ENCODE measurements around the gene GPC3. TPM values are rescaled to one million over a fixed set of nuclear protein-coding genes. Genes with fewer than 3 reads are reported as not detected.

The GPC3 gene
- total RNA-seq, 4 donors from 2014 or later, result 4.9 to 10.9 (median 9.2) TPM

DNA sequence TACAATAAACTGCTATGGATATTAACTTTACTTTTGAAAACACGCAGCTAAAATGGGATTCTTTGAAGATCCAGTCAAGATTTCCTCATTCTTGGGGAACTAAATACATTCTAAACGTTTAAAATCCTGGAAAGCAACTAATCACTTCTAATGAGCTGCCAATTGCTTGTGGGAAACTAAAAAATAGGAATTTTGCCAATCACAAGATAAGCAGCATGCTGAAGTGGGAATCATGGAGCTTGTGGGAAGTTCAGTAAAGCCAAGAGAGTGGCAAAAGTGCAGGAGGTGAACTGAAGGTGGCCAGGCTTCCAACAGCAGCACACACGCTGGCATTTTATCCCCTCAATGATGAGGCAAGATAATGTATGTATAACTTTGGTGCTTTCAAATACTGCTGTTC is 133.0 kb downstream of the GPC3 start:
- Histone ChIP-seq H3K27me3 (no peaks in the 10 kb centered on the region), H3K9me3 (no peaks in the 10 kb centered on the region), H3K4me3 (no peak overlapping the region), H3K4me1 (no peaks in the 10 kb centered on the region), H3K36me3 (no peaks in the 10 kb centered on the region), H3K27ac (no peak overlapping the region)
- no peak for TF ChIP-seq POLR2A (IDR thresholded peaks at IDR 0.05)
- 32% methylated on average over 3 of the region's 3 CpGs for WGBS
- DNase-seq (ENCODE audit: low spot score in 2 of 2), result no peak

DNA sequence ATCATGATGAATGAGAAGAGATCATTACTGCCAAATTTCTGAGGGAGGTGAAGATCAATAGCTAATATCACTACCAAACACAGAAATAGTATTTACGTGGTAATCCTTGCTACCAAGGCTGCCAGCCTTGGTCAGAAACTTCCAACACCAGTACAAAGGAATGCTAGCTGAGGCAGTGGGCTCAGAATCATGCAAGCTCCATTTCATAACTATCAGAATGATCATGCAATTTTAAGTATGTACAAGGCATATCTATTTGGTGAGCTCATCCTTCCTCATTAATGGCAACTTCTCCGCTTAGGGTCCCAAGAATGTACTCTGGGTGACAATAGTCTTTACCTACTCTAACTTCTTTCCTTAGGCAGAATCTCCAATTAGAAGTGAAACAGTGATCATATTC is 135.0 kb downstream of the GPC3 start:
- TF ChIP-seq POLR2A (IDR thresholded peaks at IDR 0.05) (no peak), POLR2AphosphoS5 (IDR thresholded peaks at IDR 0.05) (no peak)
- Histone ChIP-seq H3K27me3 (no peaks in the 10 kb centered on the region), H3K27ac (no peak overlapping the region), H3K36me3 (no peaks in the 10 kb centered on the region), H3K4me3 (no peak overlapping the region), H3K4me1 (no peaks in the 10 kb centered on the region), H3K9me3 (no peaks in the 10 kb centered on the region)
- DNase-seq (ENCODE audit: low spot score in 2 of 2), result no peak
- WGBS, result 73% methylated on average over 2 of the region's 2 CpGs

DNA sequence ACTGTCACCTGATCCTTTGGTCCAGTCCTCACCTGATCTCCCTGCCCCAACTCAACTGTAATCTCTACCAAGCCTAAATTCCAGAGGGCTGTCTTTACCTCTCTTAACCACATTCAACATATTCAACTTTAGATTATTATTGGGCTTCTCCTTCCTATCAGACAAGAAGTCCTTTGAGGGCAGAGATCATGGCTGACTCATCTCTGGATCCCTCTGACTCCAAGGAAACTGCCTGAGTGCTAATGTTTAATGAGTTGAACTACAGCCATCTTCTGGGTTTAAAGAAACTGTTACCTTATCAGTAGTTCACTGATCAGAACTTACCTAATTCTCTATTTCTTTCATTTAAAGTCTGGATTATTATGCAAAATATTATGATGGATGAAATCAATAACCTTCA is 135.7 kb downstream of the GPC3 start:
- TF ChIP-seq POLR2AphosphoS5 (IDR thresholded peaks at IDR 0.05) (no peak), POLR2A (IDR thresholded peaks at IDR 0.05) (no peak), EP300 (IDR thresholded peaks at IDR 0.05) (no peak)
- TF ChIP-seq, protein P1, sequence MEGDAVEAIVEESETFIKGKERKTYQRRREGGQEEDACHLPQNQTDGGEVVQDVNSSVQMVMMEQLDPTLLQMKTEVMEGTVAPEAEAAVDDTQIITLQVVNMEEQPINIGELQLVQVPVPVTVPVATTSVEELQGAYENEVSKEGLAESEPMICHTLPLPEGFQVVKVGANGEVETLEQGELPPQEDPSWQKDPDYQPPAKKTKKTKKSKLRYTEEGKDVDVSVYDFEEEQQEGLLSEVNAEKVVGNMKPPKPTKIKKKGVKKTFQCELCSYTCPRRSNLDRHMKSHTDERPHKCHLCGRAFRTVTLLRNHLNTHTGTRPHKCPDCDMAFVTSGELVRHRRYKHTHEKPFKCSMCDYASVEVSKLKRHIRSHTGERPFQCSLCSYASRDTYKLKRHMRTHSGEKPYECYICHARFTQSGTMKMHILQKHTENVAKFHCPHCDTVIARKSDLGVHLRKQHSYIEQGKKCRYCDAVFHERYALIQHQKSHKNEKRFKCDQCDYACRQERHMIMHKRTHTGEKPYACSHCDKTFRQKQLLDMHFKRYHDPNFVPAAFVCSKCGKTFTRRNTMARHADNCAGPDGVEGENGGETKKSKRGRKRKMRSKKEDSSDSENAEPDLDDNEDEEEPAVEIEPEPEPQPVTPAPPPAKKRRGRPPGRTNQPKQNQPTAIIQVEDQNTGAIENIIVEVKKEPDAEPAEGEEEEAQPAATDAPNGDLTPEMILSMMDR (IDR thresholded peaks at IDR 0.05), result no peak
- DNase-seq (ENCODE audit: low spot score in 2 of 2), result no peak
- H3K9me3 ChIP-seq, result no peaks in the 10 kb centered on the region
- no peak overlapping the region for H3K27ac ChIP-seq
- no peaks in the 10 kb centered on the region for H3K4me1 ChIP-seq
- H3K27me3 ChIP-seq, result no peaks in the 10 kb centered on the region
- H3K36me3 ChIP-seq, result no peaks in the 10 kb centered on the region
- no peak overlapping the region for H3K4me3 ChIP-seq

DNA sequence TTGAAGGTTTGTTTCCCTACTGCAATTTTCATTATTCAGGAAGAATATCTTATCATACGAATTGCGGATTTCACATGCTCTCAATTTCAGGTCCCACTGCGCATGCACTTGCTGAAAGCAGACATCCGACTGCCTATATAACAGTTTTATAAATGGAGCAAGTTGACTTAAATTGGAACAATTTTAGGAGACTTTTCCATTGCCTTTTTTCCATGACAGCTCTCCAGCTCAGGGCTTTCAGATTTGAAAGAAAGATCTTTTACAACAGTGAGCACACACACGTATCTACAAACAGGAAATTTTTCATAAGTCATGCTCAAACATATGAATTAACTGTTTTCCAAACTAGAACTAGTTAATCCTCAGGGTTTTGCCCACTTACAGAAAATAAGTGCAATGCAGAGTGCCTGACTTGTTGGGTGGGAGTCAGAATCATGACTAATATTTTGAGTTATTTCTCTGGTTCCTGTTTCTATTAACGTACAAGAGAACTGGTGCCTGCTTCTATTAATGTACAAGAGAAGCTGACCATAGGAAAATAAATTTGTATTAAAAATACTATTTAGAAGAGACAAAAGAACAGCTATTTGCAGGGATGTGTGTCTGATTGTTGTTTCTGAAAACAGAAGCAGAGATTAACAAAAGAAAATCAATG is 137.9 kb downstream of the GPC3 start:
- Histone ChIP-seq H3K4me1 (no peaks in the 10 kb centered on the region), H3K4me3 (no peak overlapping the region), H3K27me3 (no peaks in the 10 kb centered on the region), H3K36me3 (no peaks in the 10 kb centered on the region), H3K9me3 (no peaks in the 10 kb centered on the region), H3K27ac (no peak overlapping the region)
- 77% methylated on average over 6 of the region's 6 CpGs for WGBS
- DNase-seq (ENCODE audit: low spot score in 2 of 2), result no peak
- TF ChIP-seq, protein P1 (IDR thresholded peaks at IDR 0.05), result no peak

DNA sequence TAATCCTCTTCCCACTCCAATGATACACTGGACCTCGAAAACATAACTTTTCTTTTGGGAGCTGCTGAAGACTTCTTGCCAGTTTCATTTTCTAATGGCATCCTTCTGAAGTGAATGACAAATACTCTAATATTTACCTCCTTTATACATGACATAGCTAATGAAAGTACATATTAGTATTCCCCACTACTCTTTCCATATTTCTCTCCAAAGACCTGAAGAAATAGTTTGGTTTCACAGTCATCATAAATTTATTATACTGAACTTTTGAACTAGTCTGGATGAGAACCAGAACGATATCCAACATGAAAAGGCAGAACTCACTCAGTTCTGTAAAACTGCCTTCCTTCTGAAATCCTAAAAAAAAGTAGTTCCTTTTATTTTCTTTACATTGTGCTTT is 139.1 kb downstream of the GPC3 start:
- DNase-seq (ENCODE audit: low spot score in 2 of 2), result no peak
- Histone ChIP-seq H3K4me3 (no peak overlapping the region), H3K27me3 (no peaks in the 10 kb centered on the region), H3K4me1 (no peaks in the 10 kb centered on the region), H3K36me3 (no peaks in the 10 kb centered on the region), H3K9me3 (no peaks in the 10 kb centered on the region), H3K27ac (no peak overlapping the region)
- 24% methylated on average over 2 of the region's 2 CpGs for WGBS
- TF ChIP-seq POLR2AphosphoS5 (IDR thresholded peaks at IDR 0.05) (no peak), EP300 (IDR thresholded peaks at IDR 0.05) (no peak), POLR2A (IDR thresholded peaks at IDR 0.05) (no peak)
- TF ChIP-seq, protein P1 (IDR thresholded peaks at IDR 0.05), result no peak

DNA sequence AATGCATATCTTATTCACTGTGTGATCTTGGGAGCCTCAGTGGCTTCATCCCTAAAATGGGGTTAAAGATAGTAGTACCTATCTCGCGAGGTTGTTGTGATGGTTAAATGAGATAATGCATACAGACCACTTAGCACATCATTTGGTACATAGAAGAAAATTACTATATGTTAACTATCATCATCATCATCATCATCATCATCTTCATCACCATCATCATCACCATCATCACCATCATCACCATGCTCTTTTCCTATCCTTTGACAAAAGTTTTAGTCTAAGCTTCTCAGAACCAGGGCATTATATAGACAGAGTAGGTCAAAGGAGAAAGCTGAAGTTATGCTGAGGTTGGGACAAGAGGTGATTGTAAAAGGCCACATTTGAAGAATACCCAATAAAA is 145.0 kb downstream of the GPC3 start:
- no peak overlapping the region for H3K27ac ChIP-seq
- H3K27me3 ChIP-seq, result no peaks in the 10 kb centered on the region
- no peak overlapping the region for H3K4me3 ChIP-seq
- no peaks in the 10 kb centered on the region for H3K4me1 ChIP-seq
- H3K9me3 ChIP-seq, result no peaks in the 10 kb centered on the region
- H3K36me3 ChIP-seq, result no peaks in the 10 kb centered on the region
- DNase-seq (ENCODE audit: low spot score in 2 of 2), result no peak
- TF ChIP-seq POLR2AphosphoS5 (IDR thresholded peaks at IDR 0.05) (no peak), POLR2A (IDR thresholded peaks at IDR 0.05) (no peak), EP300 (IDR thresholded peaks at IDR 0.05) (no peak)
- TF ChIP-seq, protein P1 (IDR thresholded peaks at IDR 0.05), result no peak
- 96% methylated on average over 2 of the region's 2 CpGs for WGBS

All from suprapubic skin (tissue), 4 donors.